SK-N-SH (cell line): Measurements from ENCODE around the gene MRM1. TPM values are rescaled to one million over a fixed set of nuclear protein-coding genes. Genes with fewer than 3 reads are reported as not detected.

ENCODE experiments used
- CTCF ChIA-PET: fragments of 300-600, 350-600 bp; formaldehyde crosslinking; extraction: SDS; loops from one replicate; lab custom pipeline; 2021; lab: Yijun Ruan, JAX
- POLR2A ChIA-PET: fragments of 350-600 bp; sonication (Branson Sonifier 250); formaldehyde crosslinking; extraction: SDS; loops from one replicate; lab custom pipeline; 2020; ENCODE audit warnings: antibody characterized with exemption, inconsistent platforms; lab: Yijun Ruan, JAX
- DNase-seq: peaks from one replicate; pipeline ENCODE4 v3.0.0; 2012
- H2AFZ ChIP-seq: fragments of 200-600 bp; sonication (generic); 2 replicates; pipeline ENCODE4 v1.8.1; 2016; ENCODE audit warnings: antibody characterized with exemption, mild to moderate bottlenecking, low read depth
- H3F3A ChIP-seq: fragments of 200-600 bp; sonication (generic); replicated peaks from 2 replicates; pipeline ENCODE3; 2016; ENCODE audit warnings: antibody characterized with exemption, mild to moderate bottlenecking; ENCODE audit not compliant: insufficient read depth
- H3K27ac ChIP-seq, 2 experiments: fragments of 200-500 bp in 1 of 2; fragments of 200-600 bp in 1 of 2; sonication (Bioruptor generic) in 1 of 2; sonication (generic), shearing (Covaris generic) in 1 of 2; 2 replicates each; pipeline versions ENCODE4 v1.5.1 to v1.6.1; 2014 to 2016; ENCODE audit warnings: low read depth in 2 of 2, inconsistent platforms in 1 of 2, low read length in 1 of 2, mild to moderate bottlenecking in 1 of 2, mixed read lengths in 1 of 2
- H3K27me3 ChIP-seq: fragments of 200-600 bp; sonication (generic), shearing (Covaris generic); 2 replicates; pipeline ENCODE4 v1.6.1; 2016; ENCODE audit warnings: mixed run types; ENCODE audit not compliant: insufficient read depth
- H3K36me3 ChIP-seq, 2 experiments: fragments of 200-500 bp in 1 of 2; fragments of 200-600 bp in 1 of 2; sonication (Bioruptor generic) in 1 of 2; sonication (generic) in 1 of 2; replicated peaks in 1 of 2; 2 replicates each; pipeline versions ENCODE3 to v1.5.1; 2014 to 2016; ENCODE audit warnings: low read length in 1 of 2, mild to moderate bottlenecking in 1 of 2; ENCODE audit not compliant: insufficient read depth in 2 of 2, control insufficient read depth in 1 of 2
- H3K4me1 ChIP-seq, 2 experiments: fragments of 200-500 bp in 1 of 2; fragments of 200-600 bp in 1 of 2; sonication (Bioruptor generic) in 1 of 2; sonication (generic), shearing (Covaris generic) in 1 of 2; 2 replicates each; pipeline versions ENCODE4 v1.5.1 to v1.6.1; 2014 to 2016; ENCODE audit warnings: low read depth in 1 of 2, low read length in 1 of 2, mixed run types in 1 of 2; ENCODE audit not compliant: insufficient read depth in 2 of 2, control insufficient read depth in 1 of 2
- H3K4me2 ChIP-seq: fragments of 200-600 bp; sonication (generic), shearing (Covaris generic); 2 replicates; pipeline ENCODE4 v1.6.1; 2017; ENCODE audit warnings: mixed run types
- H3K4me3 ChIP-seq, 2 experiments: fragments of 200-500 bp in 1 of 2; fragments of 200-600 bp in 1 of 2; sonication (Bioruptor generic) in 1 of 2; sonication (generic), shearing (Covaris generic) in 1 of 2; 2 replicates each; pipeline versions ENCODE4 v1.5.1 to v1.8.1; 2014 to 2016; ENCODE audit warnings: low read depth in 2 of 2, inconsistent platforms in 1 of 2, low read length in 1 of 2, mild to moderate bottlenecking in 1 of 2, mixed read lengths in 1 of 2, moderate library complexity in 1 of 2
- H3K79me2 ChIP-seq: fragments of 200-600 bp; sonication (generic); 2 replicates; pipeline ENCODE4 v1.8.1; 2017; ENCODE audit warnings: mild to moderate bottlenecking; ENCODE audit not compliant: insufficient read depth
- H3K9ac ChIP-seq: fragments of 200-600 bp; sonication (generic); 2 replicates; pipeline ENCODE4 v1.6.1; 2017; ENCODE audit warnings: mixed run types
- H3K9me2 ChIP-seq: fragments of 200-600 bp; sonication (generic); 2 replicates; pipeline ENCODE4 v1.6.1; 2017; ENCODE audit warnings: mixed run types
- H3K9me3 ChIP-seq: fragments of 200-600 bp; sonication (generic); 2 replicates; pipeline ENCODE4 v1.6.1; 2017; ENCODE audit warnings: mixed run types, mild to moderate bottlenecking, moderate library complexity
- H4K20me1 ChIP-seq: fragments of 200-600 bp; sonication (generic); 2 replicates; pipeline ENCODE4 v1.6.1; 2017; ENCODE audit warnings: mild to moderate bottlenecking, mixed run types; ENCODE audit not compliant: insufficient read depth
- ELF1 ChIP-seq: IDR thresholded peaks from 2 replicates; pipeline ENCODE4 v1.4.0; 2012
- FOSL2 ChIP-seq: IDR thresholded peaks from 2 replicates; pipeline ENCODE4 v1.4.0; 2012; ENCODE audit warnings: low read depth, mild to moderate bottlenecking, moderate library complexity, borderline replicate concordance
- JUND ChIP-seq: IDR thresholded peaks from 2 replicates; pipeline ENCODE4 v1.4.0; 2012
- MAX ChIP-seq: IDR thresholded peaks from 2 replicates; pipeline ENCODE4 v1.4.0; 2012; ENCODE audit warnings: low read depth
- MEF2A ChIP-seq: IDR thresholded peaks from 2 replicates; pipeline ENCODE4 v1.4.0; 2012; ENCODE audit warnings: low read depth, borderline replicate concordance
- MXI1 ChIP-seq: IDR thresholded peaks from 2 replicates; pipeline ENCODE4 v1.6.1; 2012; ENCODE audit warnings: mild to moderate bottlenecking, low read depth, low read length, improper control_type of control experiment
- NFIC ChIP-seq: IDR thresholded peaks from 2 replicates; pipeline ENCODE4 v1.4.0; 2012; ENCODE audit warnings: borderline replicate concordance
- PBX3 ChIP-seq: IDR thresholded peaks from 2 replicates; pipeline ENCODE4; 2012
- POLR2AphosphoS5 ChIP-seq: IDR thresholded peaks from 2 replicates; pipeline ENCODE4 v1.6.1; 2012; ENCODE audit warnings: low read depth, low read length
- RAD21 ChIP-seq: IDR thresholded peaks from 2 replicates; pipeline ENCODE4 v1.6.1; 2012; ENCODE audit warnings: mild to moderate bottlenecking, low read length
- RCOR1 ChIP-seq: fragments of 150-350 bp; IDR thresholded peaks from 2 replicates; pipeline ENCODE4 v1.6.1; 2017; ENCODE audit warnings: antibody characterized with exemption, low read length
- RFX5 ChIP-seq: IDR thresholded peaks from 2 replicates; pipeline ENCODE4 v1.6.1; 2012; ENCODE audit warnings: mild to moderate bottlenecking, improper control_type of control experiment, low read length
- SIN3A ChIP-seq: IDR thresholded peaks from 2 replicates; pipeline ENCODE4 v1.6.1; 2012; ENCODE audit warnings: low read depth, mild to moderate bottlenecking, low read length, moderate library complexity, borderline replicate concordance
- TAF1 ChIP-seq: IDR thresholded peaks from 2 replicates; pipeline ENCODE4 v1.6.1; 2012; ENCODE audit warnings: low read depth, mild to moderate bottlenecking, low read length, moderate library complexity, borderline replicate concordance
- TEAD4 ChIP-seq: IDR thresholded peaks from 2 replicates; pipeline ENCODE4 v1.4.0; 2012; ENCODE audit warnings: mild to moderate bottlenecking, borderline replicate concordance; ENCODE audit not compliant: insufficient read depth
- USF1 ChIP-seq: IDR thresholded peaks from 2 replicates; pipeline ENCODE4 v1.4.0; 2012; ENCODE audit warnings: low read depth, borderline replicate concordance
- USF2 ChIP-seq: fragments of 150-350 bp; IDR thresholded peaks from 2 replicates; pipeline ENCODE4 v1.6.1; 2017; ENCODE audit warnings: antibody characterized with exemption, low read length, low read depth, borderline replicate concordance
- ZBTB33 ChIP-seq: IDR thresholded peaks from 2 replicates; pipeline ENCODE4 v1.4.0; 2012; ENCODE audit warnings: low read depth, borderline replicate concordance
- WGBS: methylation state at CpG from one replicate; pipeline ENCODE4 v1.1.6; 2017; ENCODE audit warnings: low lambda C conversion rate; 5-methylcytosine and 5-hydroxymethylcytosine counted together
- polyA plus RNA-seq, 3 experiments: library from polyadenylated mRNA; depleted of rRNA; stranded (reverse); fragments of >200 nt; gene quantifications; 2 replicates each; pipeline ENCODE4 v1.2.3, GENCODE V29; 2012

MRM1 gene
- polyA plus RNA-seq, 1 of the 3 experiments (the other 2 are of a cell fraction): 9.8 TPM

- TF ChIP-seq USF1 (no peak), JUND (no peak)
These were observed 22.7 kb upstream of the MRM1 start (continued) for GRCh38 chr17:36578671-36579070.

GRCh38 chr17:36583787-36584186, 17.6 kb upstream of the MRM1 start:
- H3K9me2 ChIP-seq: no peaks in the 10 kb centered on the region
- ChIA-PET POLR2A (no interaction called here), CTCF (interaction anchor here (1.5 to 5.7 kb wide), 2 partner anchors 18 to 50 kb away, joined by 3 to 26 read pairs; partner anchors contain the start of genes MRM1, MYO19 and PIGW)
- no peaks in the 10 kb centered on the region for H3K4me1 ChIP-seq
- no peak overlapping the region for H3K27ac ChIP-seq
- peaks cover 43% of the 10 kb centered on the region for H3K79me2 ChIP-seq
- peaks cover 6% of the 10 kb centered on the region; the same call in 1 of the 2 replicates for H4K20me1 ChIP-seq
- no peak overlapping the region for H3K4me2 ChIP-seq
- TF ChIP-seq RFX5 (no peak), POLR2AphosphoS5 (no peak), TAF1 (no peak), JUND (no peak), USF2 (no peak), MXI1 (no peak), TEAD4 (no peak)
- H3F3A ChIP-seq: peaks cover 19% of the 10 kb centered on the region
- no peaks in the 10 kb centered on the region for H3K27me3 ChIP-seq
- no peak for DNase-seq
- no peaks in the 10 kb centered on the region for H3K9me3 ChIP-seq
- H3K36me3 ChIP-seq: peaks cover 50 to 79% of the 10 kb centered on the region in 2 experiments
- H3K9ac ChIP-seq: no peak overlapping the region
- 88% methylated on average over 1 of the region's 1 CpG for WGBS
- H2AFZ ChIP-seq: no peak overlapping the region
- H3K4me3 ChIP-seq: no peak overlapping the region

- peaks cover 20% of the 10 kb centered on the region; the same call in 1 of the 2 replicates for H3K79me2 ChIP-seq
- no peak for TF ChIP-seq PBX3
- no peak for TF ChIP-seq ELF1
- TF ChIP-seq ZBTB33: no peak
- no peak for TF ChIP-seq RAD21
- no peak for TF ChIP-seq TEAD4
- no peak for TF ChIP-seq MXI1
- TF ChIP-seq USF2: no peak
- no peak for TF ChIP-seq FOSL2
- no peak for TF ChIP-seq NFIC
- TF ChIP-seq RFX5: no peak
- TF ChIP-seq MAX: no peak
- TF ChIP-seq POLR2AphosphoS5: no peak
- TF ChIP-seq MEF2A: no peak
- TF ChIP-seq RCOR1: no peak
- TF ChIP-seq SIN3A: no peak
These were observed 15.2 kb upstream of the MRM1 start for GRCh38 chr17:36586138-36586537.

More at GRCh38 chr17:36586138-36586537, 15.2 kb upstream of the MRM1 start:
- Histone ChIP-seq H3K4me3 (no peak overlapping the region), H4K20me1 (no peaks in the 10 kb centered on the region), H3K4me2 (no peak overlapping the region), H3K4me1 (peaks cover 0 to 1% of the 10 kb centered on the region in 2 experiments; a peak in 1 of 4 replicates), H3K9ac (no peak overlapping the region), H3K27ac (no peak overlapping the region), H3F3A (peaks cover 33% of the 10 kb centered on the region), H3K9me2 (no peaks in the 10 kb centered on the region), H3K9me3 (no peaks in the 10 kb centered on the region), H3K27me3 (no peaks in the 10 kb centered on the region), H2AFZ (no peak overlapping the region), H3K36me3 (peaks cover 59 to 73% of the 10 kb centered on the region in 2 experiments)
- POLR2A ChIA-PET: no interaction called here
- DNase-seq: no peak
- CTCF ChIA-PET: interaction anchor here (1.3 to 5.7 kb wide), 2 partner anchors 16 to 40 kb away, joined by 3 to 26 read pairs; partner anchors contain the start of gene MRM1
- WGBS: 95% methylated on average over 2 of the region's 2 CpGs
